ENCODE results near the gene LOXL1. TPM values are rescaled to one million over a fixed set of nuclear protein-coding genes. Genes with fewer than 3 reads are reported as not detected.

The LOXL1 gene
- total RNA-seq, 1 experiment from 2014 or later: 117 TPM

GRCh38 chr15:73902121-73903020 lies 23.9 kb upstream of the LOXL1 start:
- no TSS peak for BruUV-seq (replicated peaks)
- H3K27ac ChIP-seq (ENCODE audit: low read depth, low read length, poor library complexity, severe bottlenecking): no peak overlapping the region

GRCh38 chr15:73904026-73904815 lies 22.0 kb upstream of the LOXL1 start:
- BruUV-seq (replicated peaks): no TSS peak
- Histone ChIP-seq H3K27ac (ENCODE audit: low read depth, low read length, poor library complexity, severe bottlenecking) (no peak overlapping the region), H3K9me3 (ENCODE audit: low read depth, low read length, poor library complexity, severe bottlenecking) (no peaks in the 10 kb centered on the region), H3K36me3 (ENCODE audit: insufficient read depth, low read length, poor library complexity, severe bottlenecking) (no peaks in the 10 kb centered on the region), H3K4me3 (ENCODE audit: low read depth, low read length, poor library complexity, severe bottlenecking) (no peak overlapping the region), H3K4me1 (ENCODE audit: insufficient read depth, low read length, poor library complexity, severe bottlenecking) (no peaks in the 10 kb centered on the region), H3K27me3 (replicated peaks; ENCODE audit: insufficient read depth, low read depth, low read length, poor library complexity) (no peaks in the 10 kb centered on the region)
- intact Hi-C loops (cut with micrococcal nuclease; ENCODE audit: unreplicated experiment): no loop called here
- CTCF ChIA-PET: no interaction called here
- POLR2A ChIA-PET (ENCODE audit: low non-redundant PET): no interaction called here
- no peak for DNase-seq (ENCODE audit: low spot score)
- TF ChIP-seq CTCF (conservative IDR thresholded peaks at IDR 0.05; ENCODE audit: low read depth, low read length) (no peak), EZH2 (IDR thresholded peaks at IDR 0.05; ENCODE audit: borderline replicate concordance, low read depth, low read length, poor library complexity, severe bottlenecking) (no peak)

More at GRCh38 chr15:73902121-73903020, 23.9 kb upstream of the LOXL1 start:
- no peaks in the 10 kb centered on the region for H3K27me3 ChIP-seq (replicated peaks; ENCODE audit: insufficient read depth, low read depth, low read length, poor library complexity)
- TF ChIP-seq EZH2 (IDR thresholded peaks at IDR 0.05; ENCODE audit: borderline replicate concordance, low read depth, low read length, poor library complexity, severe bottlenecking): no peak
- TF ChIP-seq CTCF (conservative IDR thresholded peaks at IDR 0.05; ENCODE audit: low read depth, low read length): no peak
- no peak for DNase-seq (ENCODE audit: low spot score)
- H3K9me3 ChIP-seq (ENCODE audit: low read depth, low read length, poor library complexity, severe bottlenecking): no peaks in the 10 kb centered on the region
- intact Hi-C loops (cut with micrococcal nuclease; ENCODE audit: unreplicated experiment): no loop called here
- POLR2A ChIA-PET (ENCODE audit: low non-redundant PET): no interaction called here
- H3K4me1 ChIP-seq (ENCODE audit: insufficient read depth, low read length, poor library complexity, severe bottlenecking): no peaks in the 10 kb centered on the region
- CTCF ChIA-PET: no interaction called here
- H3K36me3 ChIP-seq (ENCODE audit: insufficient read depth, low read length, poor library complexity, severe bottlenecking): no peaks in the 10 kb centered on the region
- H3K4me3 ChIP-seq (ENCODE audit: low read depth, low read length, poor library complexity, severe bottlenecking): no peak overlapping the region

GRCh38 chr15:73905225-73905827 lies 20.9 kb upstream of the LOXL1 start:
- BruUV-seq (replicated peaks): no TSS peak
- POLR2A ChIA-PET (ENCODE audit: low non-redundant PET): no interaction called here
- DNase-seq (ENCODE audit: low spot score): no peak
- H3K9me3 ChIP-seq (ENCODE audit: low read depth, low read length, poor library complexity, severe bottlenecking): no peaks in the 10 kb centered on the region
- peaks cover 5% of the 10 kb centered on the region for H3K4me1 ChIP-seq (ENCODE audit: insufficient read depth, low read length, poor library complexity, severe bottlenecking)
- intact Hi-C loops (cut with micrococcal nuclease; ENCODE audit: unreplicated experiment): loop anchor here (5.0 kb wide), 1 partner anchor 598 kb away; no protein-coding TSS in a partner anchor
- CTCF ChIA-PET: no interaction called here
- no peaks in the 10 kb centered on the region for H3K27me3 ChIP-seq (replicated peaks; ENCODE audit: insufficient read depth, low read depth, low read length, poor library complexity)
- H3K4me3 ChIP-seq (ENCODE audit: low read depth, low read length, poor library complexity, severe bottlenecking): no peak overlapping the region
- TF ChIP-seq EZH2 (IDR thresholded peaks at IDR 0.05; ENCODE audit: borderline replicate concordance, low read depth, low read length, poor library complexity, severe bottlenecking): no peak
- no peak for TF ChIP-seq CTCF (conservative IDR thresholded peaks at IDR 0.05; ENCODE audit: low read depth, low read length)
- H3K27ac ChIP-seq (ENCODE audit: low read depth, low read length, poor library complexity, severe bottlenecking): no peak overlapping the region
- no peaks in the 10 kb centered on the region for H3K36me3 ChIP-seq (ENCODE audit: insufficient read depth, low read length, poor library complexity, severe bottlenecking)

All from A673 (cell line).